Measurements from ENCODE around the gene RPL10. TPM values are rescaled to one million over a fixed set of nuclear protein-coding genes. Genes with fewer than 3 reads are reported as not detected.

The RPL10 gene
- total RNA-seq, 1 donor from 2014 or later: 1,085 TPM

DNA sequence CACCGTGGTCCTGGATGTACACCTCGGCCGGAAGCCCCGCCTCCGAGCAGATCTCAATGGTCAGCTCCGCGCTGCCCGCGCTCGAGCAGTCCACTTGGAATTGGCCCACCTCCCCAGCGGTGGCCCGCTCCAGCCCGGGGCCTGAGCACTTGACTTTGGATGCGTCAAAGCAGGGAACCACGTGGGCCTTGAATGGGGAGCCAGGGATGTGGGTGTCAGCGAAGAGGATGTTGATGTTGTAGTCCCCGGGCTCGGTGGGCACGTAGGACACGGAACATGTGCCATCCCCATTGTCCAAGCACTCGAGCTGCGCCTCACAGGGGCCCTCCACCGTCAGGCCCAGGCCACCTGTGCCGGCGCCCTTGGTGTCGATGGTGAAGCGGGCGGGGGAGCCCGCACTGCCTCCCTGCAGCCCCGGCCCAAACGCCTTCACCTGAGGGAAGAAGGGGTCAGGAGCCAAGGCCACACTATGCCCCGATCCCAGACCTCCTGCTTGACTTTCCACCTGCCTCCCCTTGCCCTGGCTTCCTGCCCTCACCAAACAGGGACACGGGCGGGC lies 37.9 kb upstream of the RPL10 start:
- no peak for DNase-seq (ENCODE audit: low spot score)
- ATAC-seq: no peak

DNA sequence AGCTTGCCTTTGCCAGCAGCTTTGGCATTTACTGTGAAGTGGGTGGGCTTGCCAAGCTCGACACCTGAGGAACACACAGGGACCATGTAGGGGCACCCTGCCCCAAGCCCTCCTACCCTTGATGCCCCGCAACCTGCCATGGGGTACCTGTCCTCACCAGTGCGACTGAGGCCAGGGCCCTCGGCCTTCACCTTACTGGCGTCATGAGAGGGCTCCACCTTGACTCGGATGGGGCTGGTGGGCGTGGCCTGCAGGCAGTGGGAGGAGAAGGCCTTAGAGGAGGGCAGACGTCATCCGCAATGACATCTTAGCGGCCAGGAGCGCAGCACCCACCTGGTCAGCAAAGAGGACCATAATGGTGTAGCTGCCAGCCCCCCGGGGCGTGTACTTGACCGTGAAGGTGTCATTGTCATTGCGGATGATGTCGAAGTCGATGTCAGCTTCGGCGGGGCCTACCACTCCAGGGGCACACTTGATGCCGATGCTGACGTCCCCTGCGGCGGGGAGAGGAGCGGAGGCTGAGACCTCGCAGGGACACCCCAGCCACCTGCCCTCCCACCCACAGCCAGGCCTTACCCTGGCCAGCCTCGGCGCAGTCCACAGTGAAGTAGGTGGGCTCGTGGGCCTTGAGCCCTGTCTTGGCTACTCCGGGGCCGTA lies 36.0 kb upstream of the RPL10 start:
- ATAC-seq (no peak), DNase-seq (ENCODE audit: low spot score) (no peak)

DNA sequence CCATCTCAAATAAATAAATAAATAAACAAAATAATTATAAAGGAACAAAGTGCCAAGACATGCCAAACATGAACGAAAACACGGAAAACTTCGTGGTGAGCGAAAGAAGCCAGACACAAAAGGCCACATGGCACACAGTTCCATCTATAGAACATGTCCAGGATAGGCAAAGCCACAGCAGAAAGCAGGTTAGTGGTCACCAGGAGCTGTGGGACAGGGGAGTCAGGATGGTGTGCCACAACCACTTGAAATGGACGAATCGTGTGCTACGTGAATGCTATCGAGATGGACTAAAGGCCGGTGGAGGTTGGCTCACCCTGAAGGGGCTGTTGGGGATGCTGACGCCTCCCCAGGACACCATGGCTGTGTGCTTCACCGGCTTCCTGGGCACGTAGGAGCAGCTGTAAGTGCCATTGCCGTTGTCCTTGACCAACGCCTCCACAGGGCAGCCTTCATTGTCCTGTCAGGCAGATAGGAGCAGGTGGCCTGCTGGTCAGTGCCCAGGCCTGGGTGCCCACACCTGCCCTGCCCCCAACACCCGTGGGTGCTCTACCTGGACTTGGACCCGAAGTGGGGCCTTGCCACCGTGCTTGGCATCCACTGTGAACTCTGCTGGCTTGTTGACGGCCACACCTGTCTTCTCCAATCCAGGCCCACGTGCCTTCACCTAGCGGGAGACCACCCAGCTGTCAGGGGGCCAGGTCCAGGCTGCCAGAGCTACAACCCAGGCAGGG lies 34.3 kb upstream of the RPL10 start:
- ATAC-seq (no peak), DNase-seq (ENCODE audit: low spot score) (no peak)

DNA sequence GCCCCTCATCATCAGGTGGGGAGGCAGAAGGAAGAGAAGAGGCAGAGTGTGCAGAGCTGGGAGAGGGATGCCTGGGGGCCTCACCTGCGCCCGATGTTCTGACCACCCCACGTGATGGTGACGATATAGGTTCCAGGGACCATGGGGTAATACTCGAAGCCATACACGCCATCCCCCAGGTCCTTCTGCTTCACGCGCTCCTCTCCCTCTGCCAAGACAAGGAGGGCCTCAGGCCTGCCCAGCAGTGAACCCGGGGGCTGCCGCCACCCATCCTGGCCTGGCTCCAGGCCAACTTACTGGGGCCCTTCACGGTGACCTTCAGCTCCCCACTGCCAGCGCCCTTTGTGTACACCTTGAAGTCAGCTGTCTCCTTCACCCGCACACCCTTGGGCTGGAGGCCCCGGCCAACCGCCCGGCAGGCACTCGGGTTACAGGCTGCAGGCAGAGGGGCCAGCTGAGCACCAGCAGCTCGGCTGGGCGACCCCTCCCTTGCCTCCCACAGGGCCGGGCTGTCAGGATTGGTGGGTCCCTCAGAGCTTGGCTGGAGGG lies 33.1 kb upstream of the RPL10 start:
- no peak for DNase-seq (ENCODE audit: low spot score)
- no peak for ATAC-seq

DNA sequence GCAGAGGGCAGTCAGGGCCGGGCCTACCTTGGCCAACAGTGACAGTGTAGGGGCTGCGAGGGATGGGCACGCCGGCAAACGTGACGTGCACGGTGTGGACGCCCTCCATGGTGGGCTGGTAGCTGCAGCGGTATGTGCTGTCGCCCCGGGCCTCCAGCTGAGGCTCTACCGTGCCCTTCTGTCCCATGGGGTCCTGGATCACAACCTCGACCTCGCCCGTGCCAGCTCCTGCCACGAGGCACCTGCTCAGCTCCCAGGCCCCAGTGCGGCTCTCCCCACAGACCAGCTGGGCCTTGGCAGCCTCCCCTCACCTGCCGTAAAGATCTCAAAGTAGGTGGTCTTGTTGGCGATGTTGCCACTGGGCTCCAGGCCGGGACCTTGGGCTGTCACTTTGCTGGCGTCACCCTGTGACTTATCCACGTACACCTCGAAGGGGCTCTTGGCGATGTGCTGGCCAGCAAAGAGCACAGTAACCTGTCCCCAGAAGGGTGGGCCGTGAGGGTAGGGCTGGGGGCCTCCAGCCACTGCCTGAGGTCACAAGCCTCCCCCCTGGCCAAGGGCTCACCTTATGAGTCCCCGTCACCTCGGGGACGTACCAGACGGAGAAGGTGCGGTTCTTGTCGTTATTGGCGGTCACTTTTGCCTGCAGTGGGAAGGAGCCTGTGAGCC lies 32.0 kb upstream of the RPL10 start:
- DNase-seq (ENCODE audit: low spot score) (no peak), ATAC-seq (no peak)

DNA sequence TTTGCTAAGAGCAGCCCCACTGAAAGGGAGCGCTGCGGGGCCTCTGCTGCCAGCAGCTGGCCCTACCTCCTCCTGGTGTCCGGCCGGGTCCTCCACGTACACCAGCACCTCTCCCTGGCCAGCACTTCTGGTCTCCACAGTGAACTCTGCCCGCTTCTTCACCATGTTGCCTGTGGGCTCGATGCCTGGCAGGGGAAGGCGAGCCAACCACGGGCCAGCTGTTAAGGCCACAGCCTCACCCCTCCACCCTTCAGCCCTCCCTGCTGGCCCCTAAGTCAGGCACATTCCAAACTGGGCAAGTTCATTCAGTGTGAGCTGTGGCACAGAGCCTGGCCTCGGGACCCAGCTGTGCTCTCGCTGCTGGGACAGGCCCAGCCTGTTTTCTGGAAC lies 31.5 kb upstream of the RPL10 start:
- DNase-seq (ENCODE audit: low spot score): peak; percentile 81
- ATAC-seq: peak; percentile 67

DNA sequence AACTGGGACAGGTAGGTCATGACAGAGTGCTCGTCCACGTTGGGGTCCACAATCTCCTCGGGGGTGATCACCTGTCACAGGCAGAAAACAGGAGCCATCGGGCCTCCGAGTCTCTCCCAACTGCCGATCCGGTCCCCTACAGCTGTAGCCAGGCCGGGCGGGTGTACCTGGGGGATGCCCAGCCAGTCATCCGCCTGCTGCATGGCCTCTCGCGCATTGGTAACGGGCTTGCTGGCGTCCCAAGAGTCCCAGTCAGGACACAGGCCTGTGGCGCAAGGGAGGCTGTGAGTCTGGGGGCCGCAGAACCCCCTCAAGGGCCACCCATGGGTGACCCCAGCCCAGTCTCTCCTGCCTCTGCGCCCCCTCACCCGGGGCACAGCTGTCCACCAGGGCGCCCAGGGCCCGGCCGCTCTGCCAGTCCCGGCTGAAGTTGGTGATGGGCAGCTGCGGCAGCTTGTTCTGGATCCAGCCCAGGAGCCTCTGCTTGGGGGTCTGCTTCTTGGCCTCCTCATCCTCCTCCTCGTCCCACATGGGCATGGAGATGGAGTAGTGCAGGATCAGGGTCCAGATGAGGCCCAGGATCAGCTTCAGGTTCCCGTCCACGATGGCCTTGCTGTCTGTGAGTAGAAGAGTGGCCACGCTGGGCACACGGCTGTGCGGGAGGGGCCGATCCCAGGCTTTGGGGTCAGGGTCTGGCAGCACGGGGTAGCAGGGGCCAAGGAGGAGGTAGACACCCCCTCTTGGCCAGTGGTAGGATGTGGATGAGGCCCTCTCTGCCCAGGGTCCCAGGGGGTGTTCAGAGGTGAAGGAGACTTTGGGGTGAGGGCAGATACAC lies 30.5 kb upstream of the RPL10 start:
- ATAC-seq (no peak), DNase-seq (ENCODE audit: low spot score) (no peak)

DNA sequence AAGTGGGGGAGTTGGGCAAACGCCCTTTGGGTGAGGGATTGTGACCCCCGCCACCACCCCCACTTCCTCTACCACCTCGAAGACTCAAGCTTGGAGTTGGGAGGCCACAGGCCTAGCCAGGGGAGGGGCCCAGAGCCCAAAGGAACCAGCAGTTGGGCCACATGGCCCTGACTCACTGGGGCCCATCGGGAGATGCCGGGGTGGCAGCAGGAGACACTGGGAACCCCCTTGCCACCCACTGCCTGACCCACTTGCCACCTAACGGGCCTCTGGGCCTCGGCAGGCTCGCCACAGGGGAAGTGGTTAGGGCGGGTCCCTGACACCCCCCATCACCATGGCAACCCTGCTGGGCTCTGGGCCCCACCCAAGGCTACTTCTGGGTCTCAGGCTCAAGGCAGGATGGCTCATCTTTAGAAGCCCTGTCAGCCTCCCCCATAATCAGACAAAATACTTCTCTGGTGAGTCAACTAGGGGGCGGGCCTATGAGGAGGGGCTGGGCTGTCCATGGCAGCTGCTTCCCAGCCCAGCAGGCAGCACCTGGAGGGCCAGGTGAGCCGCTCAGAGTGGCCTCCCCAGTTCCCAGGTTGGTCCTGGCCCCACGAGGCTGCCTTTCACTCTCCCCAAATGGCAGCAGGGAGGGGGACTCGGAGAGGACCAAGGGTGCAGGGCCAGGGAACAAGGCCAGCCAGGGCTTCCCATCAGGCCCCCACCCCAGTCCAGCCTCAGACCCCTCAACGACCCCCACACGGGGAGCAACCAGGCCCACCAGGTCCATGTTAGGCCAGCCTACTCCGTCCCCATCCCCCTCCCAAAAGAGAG lies 29.3 kb upstream of the RPL10 start:
- ATAC-seq: no peak
- no peak for DNase-seq (ENCODE audit: low spot score)

DNA sequence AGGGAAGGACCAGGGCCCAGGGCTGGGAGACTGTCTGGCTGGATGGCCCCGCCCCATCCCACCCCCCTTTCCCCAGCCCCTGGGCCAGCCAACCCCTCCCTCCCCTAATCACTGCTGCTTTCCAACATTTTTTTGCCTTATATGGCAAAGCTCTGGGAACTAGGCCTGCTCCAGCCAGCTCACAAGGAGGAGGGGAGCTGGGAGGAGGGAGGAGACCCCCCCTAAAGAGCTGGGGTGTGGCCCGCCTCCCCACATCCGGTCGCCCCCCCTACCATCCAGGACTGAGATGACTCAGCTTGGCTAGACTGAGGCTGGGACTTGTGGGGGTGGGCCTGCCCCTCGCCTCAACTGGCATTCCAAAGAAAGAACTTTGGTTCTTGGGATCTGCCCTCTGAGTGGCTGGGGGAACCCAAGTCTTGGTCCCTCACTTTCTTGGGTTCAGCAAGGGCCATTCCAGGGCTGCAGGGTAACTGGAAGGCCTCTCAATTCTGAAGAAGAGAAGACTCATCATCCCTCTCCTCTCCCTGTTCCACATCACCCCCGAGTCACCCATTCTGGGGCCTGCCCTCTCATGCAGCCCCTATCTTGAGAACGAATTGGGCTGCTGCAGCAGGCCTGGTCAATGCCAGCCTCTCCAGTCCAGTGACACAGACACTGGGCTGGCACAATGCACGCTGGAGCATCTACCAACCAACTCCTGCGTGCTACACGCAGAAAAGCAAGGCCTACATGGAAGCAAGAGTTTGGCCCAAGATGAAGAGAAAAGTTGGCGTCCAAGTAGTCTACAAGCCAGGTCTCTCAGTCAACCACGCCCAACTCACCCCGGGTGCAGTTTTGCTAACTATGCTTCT lies 28.5 kb upstream of the RPL10 start:
- ATAC-seq: no peak
- DNase-seq (ENCODE audit: low spot score): no peak

DNA sequence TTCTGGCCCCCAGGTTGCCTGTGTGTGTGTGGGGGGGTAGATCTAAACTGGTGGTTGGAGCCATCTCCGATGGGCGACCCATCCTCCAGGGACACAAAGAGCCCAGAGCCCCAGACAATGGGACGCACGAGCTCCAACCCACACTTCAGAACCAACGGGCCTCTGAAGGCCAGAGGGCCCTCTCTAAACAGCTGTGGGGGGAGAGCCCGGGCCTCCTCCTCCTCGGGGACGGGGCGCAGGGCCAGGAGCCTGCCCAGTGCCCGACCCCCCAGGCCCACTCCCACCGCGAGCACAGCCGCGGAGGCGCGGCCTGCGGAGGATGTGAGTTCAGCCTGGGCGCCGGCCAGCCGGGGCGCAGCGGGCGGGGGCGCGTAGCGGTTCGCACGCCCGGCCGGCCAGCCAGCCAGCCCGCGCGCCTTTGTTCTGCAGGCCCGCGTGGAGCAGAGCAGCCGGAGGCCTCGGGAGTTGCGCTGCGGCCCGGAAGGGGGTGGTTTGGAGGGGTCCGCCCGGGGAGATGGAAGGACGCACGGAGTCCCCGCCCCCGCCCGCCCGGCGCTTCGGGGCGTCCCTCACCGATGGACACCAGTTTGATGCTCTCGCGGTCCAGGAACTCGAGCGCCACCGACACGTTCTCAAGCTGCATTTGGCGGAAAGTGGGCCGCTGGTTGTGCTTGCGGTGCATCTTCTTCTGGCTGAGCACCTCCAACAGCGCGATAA lies 27.7 kb upstream of the RPL10 start:
- no peak for DNase-seq (ENCODE audit: low spot score)
- ATAC-seq: no peak

DNA sequence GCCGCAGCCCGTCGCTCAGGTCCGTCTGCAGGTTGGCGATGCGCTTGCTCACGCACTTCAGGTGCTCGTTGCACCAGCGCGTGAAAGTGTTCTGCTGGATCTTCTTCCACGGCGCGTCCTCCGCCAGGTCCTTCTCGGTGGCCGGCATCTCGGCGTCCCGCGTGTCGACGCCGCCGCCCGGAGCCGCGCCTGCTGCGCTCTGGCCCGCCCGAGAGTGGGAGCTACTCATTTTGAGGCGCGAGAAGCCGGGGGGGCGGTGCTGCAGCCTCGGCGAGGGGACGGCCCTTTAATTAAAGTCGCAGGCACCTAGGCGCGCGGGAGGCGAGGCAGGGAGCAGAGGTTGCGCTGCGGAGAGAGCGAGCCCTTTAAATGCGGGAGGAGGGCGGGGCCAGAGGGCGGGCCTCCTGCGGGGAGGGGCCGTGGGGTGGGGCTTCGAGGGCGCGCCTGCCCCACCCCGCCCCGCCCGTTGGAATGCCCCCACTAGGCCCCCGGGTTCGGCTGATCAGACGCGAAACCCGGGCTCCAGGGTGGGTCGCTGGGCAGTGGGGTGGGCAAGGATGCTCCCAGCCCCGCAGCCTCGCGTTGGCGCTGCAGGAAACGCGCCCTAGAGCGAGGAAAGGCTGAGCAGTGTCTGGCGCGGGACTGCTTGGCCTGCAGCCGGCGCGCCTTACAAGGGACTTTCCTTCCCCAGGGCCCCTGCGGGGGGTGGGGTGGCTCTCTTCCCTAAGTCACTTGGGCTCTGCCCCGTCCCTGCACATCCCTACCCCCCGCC lies 27.0 kb upstream of the RPL10 start:
- peak; percentile 79 for ATAC-seq
- peak; percentile 89 for DNase-seq (ENCODE audit: low spot score)

DNA sequence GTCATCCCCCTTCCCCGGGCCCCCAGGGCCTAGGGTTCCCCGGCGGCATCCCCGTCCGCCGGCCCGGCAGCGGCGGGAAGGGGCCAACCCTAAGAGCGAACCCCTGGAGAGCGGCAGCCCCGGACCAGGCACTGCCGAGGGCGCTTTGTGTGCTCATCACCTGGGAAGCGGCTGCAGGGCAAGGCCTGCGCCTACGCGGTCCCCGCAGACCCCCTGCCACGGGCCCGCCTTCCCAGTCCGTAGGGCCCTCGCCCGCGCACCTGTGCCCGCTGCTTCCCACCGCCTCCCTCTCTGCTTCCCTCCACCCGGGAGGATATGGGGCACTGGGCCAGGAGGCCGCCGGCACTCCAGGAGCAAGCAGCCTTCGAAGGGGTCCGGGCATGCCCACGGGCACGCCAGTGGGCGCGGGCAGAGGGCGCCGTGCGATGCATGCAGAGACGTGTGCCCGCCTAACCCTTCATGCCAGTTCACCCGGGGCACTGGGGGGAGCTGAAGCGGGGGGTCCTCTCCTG lies 26.3 kb upstream of the RPL10 start:
- no peak for DNase-seq (ENCODE audit: low spot score)
- ATAC-seq: no peak

DNA sequence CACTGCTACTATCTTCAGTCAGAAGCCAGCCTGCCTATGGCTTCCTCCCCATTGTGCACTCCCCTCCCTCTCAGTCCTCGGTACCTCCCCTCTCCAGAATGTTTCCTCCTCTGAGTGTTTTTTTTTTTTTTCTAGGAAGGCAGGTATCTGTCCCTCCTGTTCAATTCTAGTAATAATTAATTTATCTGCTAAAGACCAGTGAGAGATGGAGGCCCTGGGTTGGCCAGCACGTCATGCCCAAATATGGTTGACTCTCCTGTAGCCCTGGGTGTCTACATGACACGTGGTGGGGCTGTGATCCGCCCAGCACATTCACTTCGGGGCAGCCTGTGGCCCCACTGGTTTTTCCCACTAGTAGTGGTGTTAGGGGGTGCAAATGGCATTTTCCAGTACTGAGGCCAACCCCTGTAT lies 25.6 kb upstream of the RPL10 start:
- ATAC-seq (no peak), DNase-seq (ENCODE audit: low spot score) (no peak)

DNA sequence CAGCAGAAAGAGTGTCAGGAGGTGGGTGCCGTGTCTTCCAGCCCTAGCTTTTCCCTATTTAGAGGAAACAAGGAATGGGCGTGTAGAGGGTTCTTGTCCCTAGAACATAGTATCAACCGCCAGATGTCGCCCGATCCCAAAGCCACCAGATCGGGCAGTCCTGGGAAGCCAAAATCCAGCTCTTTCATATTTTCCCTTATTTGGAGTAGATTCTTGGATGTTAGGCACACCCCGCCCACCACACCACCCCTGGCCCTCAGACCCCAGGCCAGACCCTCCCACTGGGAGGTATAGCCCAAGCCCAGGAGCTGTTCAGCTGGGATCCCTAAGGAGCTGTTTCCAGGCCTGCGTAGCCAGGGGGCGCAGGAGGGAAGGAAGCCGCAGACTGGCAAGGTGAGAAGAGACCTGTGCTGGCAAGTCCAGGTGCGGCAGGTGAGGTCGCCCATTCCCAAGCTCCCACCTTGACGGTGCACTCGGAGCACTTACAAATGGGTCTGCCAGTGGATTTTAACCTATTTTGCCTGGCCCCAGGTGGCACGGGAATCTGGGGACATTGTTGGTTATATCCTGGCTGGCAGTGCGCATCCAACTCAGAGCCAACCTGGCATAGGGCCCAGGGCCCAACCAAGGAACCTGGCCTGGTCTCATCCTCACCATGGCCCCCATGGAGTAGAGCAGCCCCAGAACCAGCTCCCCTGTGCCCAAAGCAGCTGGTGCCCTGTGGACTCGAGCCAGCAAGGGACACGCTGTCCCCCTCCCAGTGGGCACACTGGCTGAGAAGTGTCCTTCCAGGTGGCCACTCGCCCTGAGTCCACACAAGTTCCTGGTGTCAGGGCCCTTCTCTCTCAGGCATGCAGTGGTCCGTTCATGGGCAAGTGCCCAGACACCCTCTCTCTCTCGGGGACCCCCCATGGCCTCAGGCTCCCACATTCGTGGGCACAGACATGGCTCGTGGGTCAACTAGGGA lies 24.6 kb upstream of the RPL10 start:
- DNase-seq (ENCODE audit: low spot score): peak; percentile 63
- peak; percentile 47 for ATAC-seq

DNA sequence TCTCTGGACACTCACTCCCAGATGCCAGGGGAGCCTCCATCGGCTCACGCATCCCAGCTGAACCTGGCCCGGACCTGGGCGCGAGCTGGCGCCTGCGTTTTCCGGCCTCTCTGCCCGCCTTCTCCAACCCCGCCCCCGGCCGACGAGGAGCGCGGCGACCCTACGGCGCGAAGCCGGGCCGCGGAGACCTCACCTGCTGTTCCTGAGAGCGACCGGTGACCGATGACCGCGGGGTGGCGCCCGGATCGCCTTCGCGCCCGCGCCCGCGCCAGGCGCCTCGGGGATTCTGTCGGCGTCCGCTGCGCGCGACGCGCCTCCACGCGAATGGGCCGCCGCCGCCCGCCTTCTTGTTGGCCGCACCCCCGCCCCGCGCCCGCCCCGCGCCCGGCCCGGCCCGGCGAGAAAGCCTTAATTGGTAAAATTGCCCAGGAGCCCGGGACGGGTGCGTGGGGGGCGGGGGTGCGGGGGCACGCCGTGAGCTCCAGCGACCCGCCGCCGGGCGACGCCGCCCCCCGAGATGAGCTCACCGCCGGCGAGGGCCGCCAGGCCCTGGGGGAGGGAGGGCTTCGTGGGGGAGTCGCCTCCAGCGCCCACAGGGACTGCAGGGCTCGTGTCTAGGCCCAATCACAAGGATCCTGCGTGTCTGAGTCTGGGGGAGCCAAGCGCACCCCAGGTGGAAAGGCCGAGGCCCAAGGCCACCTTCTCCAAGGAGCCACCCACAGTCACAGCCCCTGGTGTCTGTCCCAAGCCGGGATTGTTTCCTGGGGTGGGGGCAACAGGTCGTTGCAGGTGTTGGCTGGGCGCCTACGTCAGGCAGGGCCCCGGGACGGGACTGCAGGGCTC lies 23.6 kb upstream of the RPL10 start, which contains the start of gene FLNA:
FLNA (minus strand) TSS at position 322 of the 843 bp plus-strand sequence. CDS start 3,389 bp downstream, outside the sequence.
- no peak for DNase-seq (ENCODE audit: low spot score)
- ATAC-seq: no peak

Measured in left lobe of liver (tissue), 2 donors.